HepG2 (cell line): Measurements from ENCODE around the gene ARHGAP26. TPM values are rescaled to one million over a fixed set of nuclear protein-coding genes. Genes with fewer than 3 reads are reported as not detected.

ENCODE experiments used
- BCL3 ChIP-seq: sonication (generic); formaldehyde crosslinking; IDR thresholded peaks from 2 replicates; pipeline ENCODE4 v1.5.1; 2020; ENCODE audit warnings: mild to moderate bottlenecking, missing genetic modification reagents, moderate library complexity
- BRCA1 ChIP-seq: sonication (generic); formaldehyde crosslinking; IDR thresholded peaks from 2 replicates; pipeline ENCODE4 v1.4.0; 2020; ENCODE audit warnings: missing genetic modification reagents
- CEBPG ChIP-seq: IDR thresholded peaks from 2 replicates; pipeline ENCODE4 v1.6.1; 2016
- CENPBD1 ChIP-seq: sonication (generic); formaldehyde crosslinking; IDR thresholded peaks from 2 replicates; pipeline ENCODE4 v1.8.0; 2022; ENCODE audit warnings: missing genetic modification reagents, low read depth, mild to moderate bottlenecking, borderline replicate concordance
- CENPT ChIP-seq: sonication (generic); formaldehyde crosslinking; IDR thresholded peaks from 2 replicates; pipeline ENCODE4 v1.8.0; 2022; ENCODE audit warnings: low read depth, mild to moderate bottlenecking, moderate library complexity, missing genetic modification reagents
- ELF4 ChIP-seq: sonication (generic); formaldehyde crosslinking; IDR thresholded peaks from 2 replicates; pipeline ENCODE4 v1.5.0; 2020; ENCODE audit warnings: missing genetic modification reagents, mild to moderate bottlenecking, moderate library complexity, borderline replicate concordance
- EP300 ChIP-seq, 3 experiments: sonication (generic) in 1 of 3; formaldehyde crosslinking in 1 of 3; IDR thresholded peaks; 2 replicates each; pipeline versions ENCODE4 v1.5.1 to v1.6.1; 2011 to 2020; ENCODE audit warnings: low read depth in 2 of 3, low read length in 2 of 3, borderline replicate concordance in 1 of 3, improper control_type of control experiment in 1 of 3, mild to moderate bottlenecking in 1 of 3, missing genetic modification reagents in 1 of 3, moderate library complexity in 1 of 3
- MLX ChIP-seq: IDR thresholded peaks from 2 replicates; pipeline ENCODE4 v1.6.1; 2016
- MYPOP ChIP-seq: sonication (generic); formaldehyde crosslinking; IDR thresholded peaks from 2 replicates; pipeline ENCODE4 v1.8.1; 2023; ENCODE audit warnings: mild to moderate bottlenecking, moderate library complexity, missing genetic modification reagents
- RCOR2 ChIP-seq: IDR thresholded peaks from 2 replicates; pipeline ENCODE4 v1.6.1; 2016; ENCODE audit warnings: missing biosample characterization, missing genetic modification reagents
- RNF2 ChIP-seq: fragments of 450-650 bp; conservative IDR thresholded peaks from 2 replicates; pipeline ENCODE4 v1.6.1; 2016; ENCODE audit warnings: low read depth
- SAP130 ChIP-seq: IDR thresholded peaks from 2 replicates; pipeline ENCODE4 v1.6.1; 2016; ENCODE audit warnings: low read depth
- SCMH1 ChIP-seq: sonication (generic); formaldehyde crosslinking; IDR thresholded peaks from 2 replicates; pipeline ENCODE4 v1.9.0; 2021; ENCODE audit warnings: missing genetic modification reagents, mild to moderate bottlenecking, borderline replicate concordance
- SIN3B ChIP-seq: fragments of 150-350 bp; IDR thresholded peaks from 2 replicates; pipeline ENCODE4 v1.6.1; 2014; ENCODE audit warnings: low read length
- SIX1 ChIP-seq: sonication (generic); formaldehyde crosslinking; IDR thresholded peaks from 2 replicates; pipeline ENCODE4 v1.4.0; 2020; ENCODE audit warnings: missing genetic modification reagents, borderline replicate concordance
- SMAD1 ChIP-seq: sonication (generic); formaldehyde crosslinking; IDR thresholded peaks from 2 replicates; pipeline ENCODE4 v1.4.0; 2020; ENCODE audit warnings: missing genetic modification reagents, low read depth, mild to moderate bottlenecking, borderline replicate concordance
- SOX6 ChIP-seq, 2 experiments: fragments of 450-650 bp in 1 of 2; sonication (generic) in 1 of 2; formaldehyde crosslinking in 1 of 2; IDR thresholded peaks; 2 replicates each; pipeline versions ENCODE4 v1.4.0 to v1.6.1; 2017 to 2020; ENCODE audit warnings: antibody characterized with exemption in 1 of 2, mild to moderate bottlenecking in 1 of 2, missing genetic modification reagents in 1 of 2
- SRSF4 ChIP-seq: fragments of 200-400 bp; formaldehyde crosslinking; IDR thresholded peaks from one replicate; pipeline ENCODE4 v1.6.1; 2018; ENCODE audit warnings: mild to moderate bottlenecking, low read depth, low read length, moderate library complexity; ENCODE audit not compliant: poor library complexity, severe bottlenecking
- TEAD2 ChIP-seq: sonication (generic); formaldehyde crosslinking; IDR thresholded peaks from 2 replicates; pipeline ENCODE4 v1.9.0; 2021; ENCODE audit warnings: missing genetic modification reagents
- ZNF10 ChIP-seq: sonication (generic); formaldehyde crosslinking; IDR thresholded peaks from 2 replicates; pipeline ENCODE4 v1.4.0; 2020; ENCODE audit warnings: mild to moderate bottlenecking, low read depth, missing genetic modification reagents, borderline replicate concordance
- ZNF230 ChIP-seq: sonication (generic); formaldehyde crosslinking; IDR thresholded peaks from 2 replicates; pipeline ENCODE4 v1.4.0; 2020; ENCODE audit warnings: mild to moderate bottlenecking, missing genetic modification reagents
- ZNF24 ChIP-seq: fragments of 450-650 bp; IDR thresholded peaks from 2 replicates; pipeline ENCODE4 v1.6.1; 2017; ENCODE audit warnings: antibody characterized with exemption, mild to moderate bottlenecking
- ZNF264 ChIP-seq: sonication (generic); formaldehyde crosslinking; IDR thresholded peaks from 2 replicates; pipeline ENCODE4 v1.4.0; 2020; ENCODE audit warnings: missing genetic modification reagents
- ZNF414 ChIP-seq: sonication (generic); formaldehyde crosslinking; IDR thresholded peaks from 2 replicates; pipeline ENCODE4 v1.5.0; 2020; ENCODE audit warnings: missing genetic modification reagents
- ZNF44 ChIP-seq: sonication (generic); formaldehyde crosslinking; IDR thresholded peaks from 2 replicates; pipeline ENCODE4 v1.5.1; 2020; ENCODE audit warnings: mild to moderate bottlenecking, missing genetic modification reagents
- ZNF484 ChIP-seq: sonication (generic); formaldehyde crosslinking; IDR thresholded peaks from 2 replicates; pipeline ENCODE4 v1.5.1; 2020; ENCODE audit warnings: mild to moderate bottlenecking, low read depth, missing genetic modification reagents, borderline replicate concordance
- ZNF547 ChIP-seq: sonication (generic); formaldehyde crosslinking; IDR thresholded peaks from 2 replicates; pipeline ENCODE4 v1.5.1; 2020; ENCODE audit warnings: mild to moderate bottlenecking, missing genetic modification reagents
- ZNF616 ChIP-seq: sonication (generic); formaldehyde crosslinking; IDR thresholded peaks from 2 replicates; pipeline ENCODE4 v1.5.0; 2020; ENCODE audit warnings: low read depth, mild to moderate bottlenecking, missing genetic modification reagents
- ZNF709 ChIP-seq: sonication (generic); formaldehyde crosslinking; IDR thresholded peaks from 2 replicates; pipeline ENCODE4 v1.5.0; 2020; ENCODE audit warnings: mild to moderate bottlenecking, missing genetic modification reagents
- polyA plus RNA-seq, 8 experiments: library from polyadenylated mRNA; depleted of rRNA in 3 of 8; stranded (reverse) in 7 of 8; unstranded in 1 of 8; fragments of >200 nt; fragmentation: Illumina TruSeq in 4 of 8; extraction: Trizol in 4 of 8; gene quantifications; 2 replicates each; pipeline versions ENCODE4 v1.2.1 to v1.2.3, GENCODE V29; 2011 to 2016; ENCODE audit warnings: low read depth in 4 of 8, missing spikeins in 1 of 8, mixed read lengths in 1 of 8; ENCODE audit not compliant: insufficient read depth in 1 of 8
- total RNA-seq, 5 experiments: library from RNA; depleted of rRNA; stranded (reverse); fragments of >200 nt; fragmentation: Illumina TruSeq; extraction: Trizol; gene quantifications; 2 replicates each; pipeline ENCODE4 v1.2.3, GENCODE V29; 2016; ENCODE audit warnings: low read depth in 1 of 5

The ARHGAP26 gene
- total and polyA plus RNA-seq, 2 of the 13 experiments (the other 11 are each of a cell fraction or from before 2014, with no cell fraction given) = 9.6 to 18.2 TPM

GRCh38 chr5:143011585-143011984 lies 241.4 kb downstream of the ARHGAP26 start (continued):
- TF ChIP-seq ZNF547 (CRISPR knock-in tag) (no peak), CENPT (CRISPR knock-in tag) (no peak), ZNF414 (CRISPR knock-in tag) (no peak), TEAD2 (CRISPR knock-in tag) (no peak), SAP130 (CRISPR knock-in tag) (0 out of 2 replicates have a peak, but pooled peaks have one; percentile 22), SIX1 (CRISPR knock-in tag) (no peak), SIN3B (no peak), ZNF484 (no peak), SRSF4 (no peak), ZNF24 (no peak), ELF4 (CRISPR knock-in tag) (no peak), ZNF230 (CRISPR knock-in tag) (no peak), BRCA1 (CRISPR knock-in tag) (no peak), ZNF44 (no peak), EP300 (IDR thresholded peaks at IDR 0.05; ENCODE audit: low read depth in 2 of 2, low read length in 2 of 2) (peak in 1 of 2 experiments; percentile 79; a peak in 2 of 4 replicates), EP300 (CRISPR knock-in tag; IDR thresholded peaks at IDR 0.05; ENCODE audit: borderline replicate concordance) (no peak), ZNF264 (CRISPR knock-in tag) (no peak), ZNF616 (CRISPR knock-in tag) (no peak), SOX6 (IDR thresholded peaks at IDR 0.05) (no peak), SOX6 (CRISPR knock-in tag; IDR thresholded peaks at IDR 0.05) (peak; percentile 69), CEBPG (peak; percentile 80), SCMH1 (CRISPR knock-in tag) (no peak), SMAD1 (CRISPR knock-in tag) (no peak), RCOR2 (CRISPR knock-in tag) (0 out of 2 replicates have a peak, but pooled peaks have one; percentile 57), MLX (CRISPR knock-in tag) (no peak), ZNF709 (CRISPR knock-in tag) (no peak), BCL3 (no peak), MYPOP (CRISPR knock-in tag) (no peak), CENPBD1 (CRISPR knock-in tag) (no peak), RNF2 (no peak), ZNF10 (CRISPR knock-in tag) (no peak)
